Measurements from ENCODE around the gene GPR146.

GPR146 gene

DNA sequence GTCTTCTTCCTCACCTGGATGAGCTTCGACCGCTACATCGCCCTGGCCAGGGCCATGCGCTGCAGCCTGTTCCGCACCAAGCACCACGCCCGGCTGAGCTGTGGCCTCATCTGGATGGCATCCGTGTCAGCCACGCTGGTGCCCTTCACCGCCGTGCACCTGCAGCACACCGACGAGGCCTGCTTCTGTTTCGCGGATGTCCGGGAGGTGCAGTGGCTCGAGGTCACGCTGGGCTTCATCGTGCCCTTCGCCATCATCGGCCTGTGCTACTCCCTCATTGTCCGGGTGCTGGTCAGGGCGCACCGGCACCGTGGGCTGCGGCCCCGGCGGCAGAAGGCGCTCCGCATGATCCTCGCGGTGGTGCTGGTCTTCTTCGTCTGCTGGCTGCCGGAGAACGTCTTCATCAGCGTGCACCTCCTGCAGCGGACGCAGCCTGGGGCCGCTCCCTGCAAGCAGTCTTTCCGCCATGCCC lies 47.9 kb downstream of the GPR146 start:
- H3K36me3 ChIP-seq (ENCODE audit: insufficient read depth, low read length): peaks cover 6% of the 10 kb centered on the region
- TF ChIP-seq CTCF (IDR thresholded peaks at IDR 0.05; ENCODE audit: low read length) (no peak), EZH2 (IDR thresholded peaks at IDR 0.05; ENCODE audit: borderline replicate concordance, low read length) (no peak)

GRCh38 chr7:1092806-1093501 lies 48.6 kb downstream of the GPR146 start:
- no peaks in the 10 kb centered on the region for H4K20me1 ChIP-seq (ENCODE audit: insufficient read depth, low read length)
- H3F3A ChIP-seq (ENCODE audit: insufficient read depth, low read length): no peaks in the 10 kb centered on the region
- no peaks in the 10 kb centered on the region for H3K9me3 ChIP-seq (ENCODE audit: low read length)
- H3K79me2 ChIP-seq (ENCODE audit: insufficient read depth, low read length): no peaks in the 10 kb centered on the region
- TF ChIP-seq EZH2 (IDR thresholded peaks at IDR 0.05; ENCODE audit: borderline replicate concordance, low read length) (no peak), CTCF (IDR thresholded peaks at IDR 0.05; ENCODE audit: low read length) (no peak)
- no peaks in the 10 kb centered on the region for H3K9me2 ChIP-seq (ENCODE audit: low read depth, low read length)
- H3K4me3 ChIP-seq (ENCODE audit: low read depth, low read length, poor library complexity, severe bottlenecking): no peak overlapping the region
- no peaks in the 10 kb centered on the region for H3K4me1 ChIP-seq (ENCODE audit: insufficient read depth, low read length, severe bottlenecking)
- H3K36me3 ChIP-seq (ENCODE audit: insufficient read depth, low read length): peaks cover 7% of the 10 kb centered on the region
- no peak overlapping the region for H3K9ac ChIP-seq (ENCODE audit: low read length)
- peaks cover 13% of the 10 kb centered on the region; the same call in 1 of the 2 replicates for H3K27me3 ChIP-seq (ENCODE audit: insufficient read depth, low read length)
- no peak overlapping the region for H3K27ac ChIP-seq (ENCODE audit: low read depth, low read length, poor library complexity, severe bottlenecking)
- H3K4me2 ChIP-seq (ENCODE audit: low read length): no peak overlapping the region
- no peak overlapping the region for H2AFZ ChIP-seq (ENCODE audit: low read length)

More for the DNA sequence above, 47.9 kb downstream of the GPR146 start:
- peaks cover 5% of the 10 kb centered on the region for H3K4me1 ChIP-seq (ENCODE audit: insufficient read depth, low read length, severe bottlenecking)
- H3K9ac ChIP-seq (ENCODE audit: low read length): no peak overlapping the region
- H3K4me3 ChIP-seq (ENCODE audit: low read depth, low read length, poor library complexity, severe bottlenecking): no peak overlapping the region
- no peaks in the 10 kb centered on the region for H3F3A ChIP-seq (ENCODE audit: insufficient read depth, low read length)
- no peaks in the 10 kb centered on the region for H3K9me3 ChIP-seq (ENCODE audit: low read length)
- no peak overlapping the region for H3K4me2 ChIP-seq (ENCODE audit: low read length)
- H3K27ac ChIP-seq (ENCODE audit: low read depth, low read length, poor library complexity, severe bottlenecking): no peak overlapping the region
- H3K79me2 ChIP-seq (ENCODE audit: insufficient read depth, low read length): no peaks in the 10 kb centered on the region
- 0 out of 2 replicates have a peak, but pooled peaks cover 13% of the 10 kb centered on the region for H3K27me3 ChIP-seq (ENCODE audit: insufficient read depth, low read length)
- no peaks in the 10 kb centered on the region for H4K20me1 ChIP-seq (ENCODE audit: insufficient read depth, low read length)
- H3K9me2 ChIP-seq (ENCODE audit: low read depth, low read length): no peaks in the 10 kb centered on the region
- H2AFZ ChIP-seq (ENCODE audit: low read length): no peak overlapping the region

DNA sequence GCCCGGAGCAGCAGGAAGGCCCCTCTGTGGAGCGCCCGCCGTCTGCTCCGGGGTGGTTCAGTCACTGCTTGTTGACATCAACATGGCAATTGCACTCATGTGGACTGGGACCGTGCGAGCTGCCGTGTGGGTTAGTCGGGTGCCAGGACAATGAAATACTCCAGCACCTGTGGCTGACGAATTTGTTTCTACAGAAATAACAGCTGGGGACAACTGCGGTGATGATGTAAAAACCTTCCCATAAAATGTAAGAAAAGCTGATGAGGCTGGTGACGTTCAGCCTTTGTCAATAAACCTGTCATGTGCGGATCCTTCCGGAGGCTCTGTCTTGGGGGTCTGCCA lies 49.1 kb downstream of the GPR146 start:
- no peak overlapping the region for H3K4me2 ChIP-seq (ENCODE audit: low read length)
- H3F3A ChIP-seq (ENCODE audit: insufficient read depth, low read length): no peaks in the 10 kb centered on the region
- H3K9me2 ChIP-seq (ENCODE audit: low read depth, low read length): no peaks in the 10 kb centered on the region
- TF ChIP-seq EZH2 (IDR thresholded peaks at IDR 0.05; ENCODE audit: borderline replicate concordance, low read length): no peak
- no peak for TF ChIP-seq CTCF (IDR thresholded peaks at IDR 0.05; ENCODE audit: low read length)
- H4K20me1 ChIP-seq (ENCODE audit: insufficient read depth, low read length): no peaks in the 10 kb centered on the region
- H2AFZ ChIP-seq (ENCODE audit: low read length): no peak overlapping the region
- no peak overlapping the region for H3K27ac ChIP-seq (ENCODE audit: low read depth, low read length, poor library complexity, severe bottlenecking)
- no peaks in the 10 kb centered on the region for H3K9me3 ChIP-seq (ENCODE audit: low read length)
- peaks cover 12% of the 10 kb centered on the region for H3K36me3 ChIP-seq (ENCODE audit: insufficient read depth, low read length)
- H3K4me1 ChIP-seq (ENCODE audit: insufficient read depth, low read length, severe bottlenecking): no peaks in the 10 kb centered on the region
- H3K9ac ChIP-seq (ENCODE audit: low read length): no peak overlapping the region
- H3K4me3 ChIP-seq (ENCODE audit: low read depth, low read length, poor library complexity, severe bottlenecking): no peak overlapping the region
- peaks cover 13% of the 10 kb centered on the region; the same call in 1 of the 2 replicates for H3K27me3 ChIP-seq (ENCODE audit: insufficient read depth, low read length)
- H3K79me2 ChIP-seq (ENCODE audit: insufficient read depth, low read length): no peaks in the 10 kb centered on the region
